ENCODE measurements around the gene HOOK2.
A peak's percentile ranks its signal among the peaks of the same experiment; 100 is the strongest.

DNA sequence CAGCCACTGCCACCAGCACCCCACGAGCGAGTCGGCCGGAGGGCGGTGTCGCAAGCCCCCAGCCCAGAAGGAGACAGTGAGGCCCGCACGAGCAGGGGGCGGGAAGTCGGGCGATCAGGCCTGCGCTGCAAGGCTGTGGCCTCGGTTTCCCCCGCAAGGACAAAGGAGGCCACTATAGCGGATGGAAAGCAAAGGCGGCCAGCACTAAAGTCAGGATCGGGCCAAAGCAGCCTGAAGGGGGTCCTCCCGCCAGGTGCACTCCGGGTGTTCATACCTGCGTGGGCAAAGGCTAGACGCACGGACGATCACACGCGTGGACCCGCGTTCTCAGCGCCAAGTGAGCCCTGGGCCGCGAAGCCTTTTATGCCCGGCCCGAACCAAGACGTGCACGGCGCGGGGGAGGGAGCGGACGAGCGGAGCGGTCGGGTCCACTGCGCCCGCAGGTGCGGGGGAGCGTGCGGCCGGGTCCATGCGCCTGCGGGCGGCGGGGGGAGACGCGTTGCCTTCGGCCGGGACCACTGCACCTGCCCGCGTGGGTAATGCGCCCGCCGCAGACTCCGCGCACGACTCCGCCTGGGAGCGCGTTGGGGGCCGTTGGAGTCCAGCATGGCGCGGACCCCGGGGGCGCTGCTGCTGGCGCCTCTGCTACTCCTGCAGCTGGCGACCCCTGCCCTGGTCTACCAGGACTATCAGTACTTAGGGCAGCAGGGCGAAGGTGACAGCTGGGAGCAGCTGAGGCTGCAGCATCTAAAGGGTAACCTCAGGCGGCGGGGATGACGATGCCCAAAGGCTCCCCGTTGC, 26.3 kb upstream of the HOOK2 start, which contains the start of the genes PRDX2 and THSD8:
- TF ChIP-seq, protein P1, sequence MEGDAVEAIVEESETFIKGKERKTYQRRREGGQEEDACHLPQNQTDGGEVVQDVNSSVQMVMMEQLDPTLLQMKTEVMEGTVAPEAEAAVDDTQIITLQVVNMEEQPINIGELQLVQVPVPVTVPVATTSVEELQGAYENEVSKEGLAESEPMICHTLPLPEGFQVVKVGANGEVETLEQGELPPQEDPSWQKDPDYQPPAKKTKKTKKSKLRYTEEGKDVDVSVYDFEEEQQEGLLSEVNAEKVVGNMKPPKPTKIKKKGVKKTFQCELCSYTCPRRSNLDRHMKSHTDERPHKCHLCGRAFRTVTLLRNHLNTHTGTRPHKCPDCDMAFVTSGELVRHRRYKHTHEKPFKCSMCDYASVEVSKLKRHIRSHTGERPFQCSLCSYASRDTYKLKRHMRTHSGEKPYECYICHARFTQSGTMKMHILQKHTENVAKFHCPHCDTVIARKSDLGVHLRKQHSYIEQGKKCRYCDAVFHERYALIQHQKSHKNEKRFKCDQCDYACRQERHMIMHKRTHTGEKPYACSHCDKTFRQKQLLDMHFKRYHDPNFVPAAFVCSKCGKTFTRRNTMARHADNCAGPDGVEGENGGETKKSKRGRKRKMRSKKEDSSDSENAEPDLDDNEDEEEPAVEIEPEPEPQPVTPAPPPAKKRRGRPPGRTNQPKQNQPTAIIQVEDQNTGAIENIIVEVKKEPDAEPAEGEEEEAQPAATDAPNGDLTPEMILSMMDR (IDR thresholded peaks at IDR 0.05; ENCODE audit: poor library complexity, severe bottlenecking) = peak; percentile 49
- peak; percentile 72 for TF ChIP-seq EP300 (conservative IDR thresholded peaks at IDR 0.05; ENCODE audit: poor library complexity, severe bottlenecking)
- TF ChIP-seq, protein P2, sequence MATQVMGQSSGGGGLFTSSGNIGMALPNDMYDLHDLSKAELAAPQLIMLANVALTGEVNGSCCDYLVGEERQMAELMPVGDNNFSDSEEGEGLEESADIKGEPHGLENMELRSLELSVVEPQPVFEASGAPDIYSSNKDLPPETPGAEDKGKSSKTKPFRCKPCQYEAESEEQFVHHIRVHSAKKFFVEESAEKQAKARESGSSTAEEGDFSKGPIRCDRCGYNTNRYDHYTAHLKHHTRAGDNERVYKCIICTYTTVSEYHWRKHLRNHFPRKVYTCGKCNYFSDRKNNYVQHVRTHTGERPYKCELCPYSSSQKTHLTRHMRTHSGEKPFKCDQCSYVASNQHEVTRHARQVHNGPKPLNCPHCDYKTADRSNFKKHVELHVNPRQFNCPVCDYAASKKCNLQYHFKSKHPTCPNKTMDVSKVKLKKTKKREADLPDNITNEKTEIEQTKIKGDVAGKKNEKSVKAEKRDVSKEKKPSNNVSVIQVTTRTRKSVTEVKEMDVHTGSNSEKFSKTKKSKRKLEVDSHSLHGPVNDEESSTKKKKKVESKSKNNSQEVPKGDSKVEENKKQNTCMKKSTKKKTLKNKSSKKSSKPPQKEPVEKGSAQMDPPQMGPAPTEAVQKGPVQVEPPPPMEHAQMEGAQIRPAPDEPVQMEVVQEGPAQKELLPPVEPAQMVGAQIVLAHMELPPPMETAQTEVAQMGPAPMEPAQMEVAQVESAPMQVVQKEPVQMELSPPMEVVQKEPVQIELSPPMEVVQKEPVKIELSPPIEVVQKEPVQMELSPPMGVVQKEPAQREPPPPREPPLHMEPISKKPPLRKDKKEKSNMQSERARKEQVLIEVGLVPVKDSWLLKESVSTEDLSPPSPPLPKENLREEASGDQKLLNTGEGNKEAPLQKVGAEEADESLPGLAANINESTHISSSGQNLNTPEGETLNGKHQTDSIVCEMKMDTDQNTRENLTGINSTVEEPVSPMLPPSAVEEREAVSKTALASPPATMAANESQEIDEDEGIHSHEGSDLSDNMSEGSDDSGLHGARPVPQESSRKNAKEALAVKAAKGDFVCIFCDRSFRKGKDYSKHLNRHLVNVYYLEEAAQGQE (IDR thresholded peaks at IDR 0.05; ENCODE audit: borderline replicate concordance) = peak; percentile 96
- no peak for TF ChIP-seq EZH2 (IDR thresholded peaks at IDR 0.05; ENCODE audit: borderline replicate concordance, insufficient read depth, low read length, poor library complexity, severe bottlenecking)
- peak; percentile 97 for TF ChIP-seq TAF1 (IDR thresholded peaks at IDR 0.05; ENCODE audit: low read depth)
- TF ChIP-seq RAD21 (conservative IDR thresholded peaks at IDR 0.05) = peak; percentile 38
- peak; percentile 98 for TF ChIP-seq POLR2AphosphoS5 (IDR thresholded peaks at IDR 0.05)

All from neural cell (in vitro differentiated cells).